Mononuclear cell (primary cell): ENCODE measurements around the gene TUSC2. TPM values are rescaled to one million over a fixed set of nuclear protein-coding genes. Genes with fewer than 3 reads are reported as not detected.
A peak's percentile ranks its signal among the peaks of the same experiment; 100 is the strongest.

ENCODE experiments used
- H3K27me3 ChIP-seq: 2 replicates; pipeline ENCODE4 v1.6.0; 2011; ENCODE audit warnings: low read length, control low read depth; ENCODE audit not compliant: insufficient read depth
- H3K4me1 ChIP-seq: 2 replicates; pipeline ENCODE4 v1.5.1; 2011; ENCODE audit warnings: mild to moderate bottlenecking, low read length, control low read depth; ENCODE audit not compliant: insufficient read depth
- H3K4me3 ChIP-seq: 2 replicates; pipeline ENCODE4 v1.5.1; 2011; ENCODE audit warnings: mild to moderate bottlenecking, low read length, moderate library complexity
- H3K9me3 ChIP-seq: 2 replicates; pipeline ENCODE4 v1.5.1; 2011; ENCODE audit warnings: low read depth, mild to moderate bottlenecking, control low read depth, low read length
- total RNA-seq: library from RNA; depleted of rRNA; stranded (reverse); fragments of >200 nt; gene quantifications from one replicate; pipeline ENCODE4 v1.2.3, GENCODE V29; 2012

Gene TUSC2
- total RNA-seq, 1 donor: 15.3 TPM

DNA sequence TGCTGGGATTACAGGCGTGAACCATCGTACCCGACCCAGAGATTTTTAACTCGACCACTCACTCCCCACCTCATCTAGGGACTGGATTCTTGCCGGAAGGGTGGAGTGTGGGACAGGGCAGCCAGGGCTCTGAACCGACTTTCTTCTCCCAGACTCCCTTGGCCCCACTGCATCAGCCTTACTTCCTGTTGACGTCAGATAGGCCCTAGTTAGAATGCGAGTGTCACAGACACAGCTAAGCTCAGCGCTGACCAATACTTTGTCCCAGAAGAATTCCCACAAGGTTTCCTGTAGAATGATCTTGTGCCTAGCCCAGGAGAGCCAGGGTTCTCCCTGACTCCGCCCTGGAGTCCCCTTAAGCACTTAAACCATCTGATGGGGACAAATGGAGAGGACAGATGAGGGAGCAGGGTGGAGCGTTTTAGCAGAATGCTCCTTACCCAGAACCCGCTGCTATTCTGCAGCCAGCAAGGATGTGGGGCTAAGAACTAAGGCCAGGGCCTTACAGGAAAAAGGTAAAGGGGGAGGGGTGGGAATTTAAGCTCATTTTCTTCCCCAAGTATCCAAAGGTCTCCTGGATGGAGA lies 5.8 kb upstream of the TUSC2 start:
- Histone ChIP-seq H3K9me3 (no peaks in the 10 kb centered on the region), H3K4me1 (peaks cover 52% of the 10 kb centered on the region), H3K27me3 (no peaks in the 10 kb centered on the region), H3K4me3 (no peak overlapping the region)

DNA sequence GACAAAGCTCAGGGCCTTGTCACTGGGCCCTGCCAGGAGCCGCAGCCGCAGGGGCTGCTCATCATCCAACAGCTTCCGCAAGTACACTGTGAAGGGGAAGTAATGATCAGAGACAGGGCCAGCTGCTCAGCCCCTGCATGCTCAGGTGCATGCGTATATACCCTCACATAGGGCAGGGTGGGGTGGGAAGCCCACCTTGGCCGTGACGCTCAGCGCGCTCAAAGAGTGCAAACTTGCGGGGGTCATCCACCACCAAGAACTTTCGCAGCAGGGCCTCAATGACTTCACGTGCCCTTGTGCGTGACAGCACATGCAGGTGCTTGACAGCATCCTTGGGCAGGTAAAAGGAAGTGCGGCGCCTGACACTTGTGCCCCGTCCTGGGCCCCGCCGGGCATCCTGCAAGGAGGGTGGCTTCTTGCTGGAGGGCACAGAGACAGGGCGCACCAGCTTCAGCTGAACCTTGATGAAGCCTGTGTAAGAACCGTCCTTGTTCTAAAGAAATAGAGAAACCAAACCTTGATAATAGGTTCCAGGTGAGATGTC lies 3.4 kb upstream of the TUSC2 start:
- peaks cover 58% of the 10 kb centered on the region for H3K4me1 ChIP-seq
- no peaks in the 10 kb centered on the region for H3K9me3 ChIP-seq
- H3K27me3 ChIP-seq: no peaks in the 10 kb centered on the region
- H3K4me3 ChIP-seq: no peak overlapping the region

DNA sequence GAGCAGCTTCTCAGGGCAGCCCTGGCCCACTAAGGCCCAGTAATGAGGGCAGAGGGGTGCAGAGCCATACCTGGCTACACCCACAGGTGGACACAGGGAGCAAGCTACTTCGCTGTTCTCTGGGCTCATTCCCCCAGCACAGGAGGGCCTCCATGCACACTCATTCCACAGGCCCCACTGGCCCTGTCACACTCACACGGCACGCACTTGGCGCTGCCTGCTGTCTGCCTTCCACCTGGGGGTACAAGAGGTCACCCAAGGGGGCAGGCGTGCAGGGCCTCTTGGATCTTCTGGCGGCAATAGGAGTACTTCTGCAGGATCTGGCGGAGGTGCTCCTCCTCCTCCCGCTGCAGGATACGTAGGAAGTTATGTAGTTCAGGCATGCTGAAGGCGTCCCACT lies 2.3 kb upstream of the TUSC2 start:
- Histone ChIP-seq H3K27me3 (no peaks in the 10 kb centered on the region), H3K4me1 (peaks cover 58% of the 10 kb centered on the region), H3K4me3 (no peak overlapping the region), H3K9me3 (no peaks in the 10 kb centered on the region)

DNA sequence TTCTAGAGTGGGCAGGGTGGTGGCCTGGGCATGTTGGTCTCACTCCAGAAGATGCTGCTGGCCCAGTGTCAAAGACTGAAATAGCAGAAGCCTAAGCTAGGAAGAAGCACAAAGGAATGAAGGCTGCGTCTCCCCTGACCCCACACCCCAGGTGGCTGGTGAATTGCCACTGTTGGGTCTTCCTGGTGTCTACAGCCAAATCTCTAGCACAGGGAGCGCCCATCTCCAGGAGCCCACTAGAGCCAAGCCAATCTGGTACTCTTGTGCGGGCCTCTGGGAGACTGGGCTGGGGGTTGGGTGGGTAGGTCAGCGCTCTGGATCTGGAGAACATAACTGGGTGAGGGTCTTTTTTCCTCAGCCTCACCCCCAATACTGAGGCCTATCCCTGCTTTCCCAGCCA lies 894 bp downstream of the TUSC2 start:
- H3K4me1 ChIP-seq: peaks cover 64% of the 10 kb centered on the region
- H3K4me3 ChIP-seq: peak overlapping the region; percentile 78
- H3K9me3 ChIP-seq: no peaks in the 10 kb centered on the region
- H3K27me3 ChIP-seq: no peaks in the 10 kb centered on the region

DNA sequence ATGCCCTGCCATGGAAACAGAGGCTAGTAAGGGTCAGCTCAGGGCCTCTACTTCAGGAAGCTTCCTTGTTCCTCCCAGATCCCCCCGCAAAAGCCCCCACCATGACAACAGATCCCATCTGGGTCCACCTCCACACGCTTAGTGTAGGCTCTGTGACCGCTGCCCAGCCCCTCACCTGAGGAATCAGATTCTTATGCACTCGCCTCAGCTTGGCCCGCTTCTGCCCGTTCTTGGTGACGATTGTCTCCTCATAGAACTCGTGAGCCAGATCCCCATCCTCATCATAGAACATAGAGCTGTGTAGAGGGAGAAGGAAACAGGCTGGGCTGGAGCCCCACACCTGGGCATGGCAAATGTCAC lies 1.9 kb downstream of the TUSC2 start:
- Histone ChIP-seq H3K27me3 (no peaks in the 10 kb centered on the region), H3K9me3 (no peaks in the 10 kb centered on the region), H3K4me1 (peaks cover 69% of the 10 kb centered on the region), H3K4me3 (no peak overlapping the region)

DNA sequence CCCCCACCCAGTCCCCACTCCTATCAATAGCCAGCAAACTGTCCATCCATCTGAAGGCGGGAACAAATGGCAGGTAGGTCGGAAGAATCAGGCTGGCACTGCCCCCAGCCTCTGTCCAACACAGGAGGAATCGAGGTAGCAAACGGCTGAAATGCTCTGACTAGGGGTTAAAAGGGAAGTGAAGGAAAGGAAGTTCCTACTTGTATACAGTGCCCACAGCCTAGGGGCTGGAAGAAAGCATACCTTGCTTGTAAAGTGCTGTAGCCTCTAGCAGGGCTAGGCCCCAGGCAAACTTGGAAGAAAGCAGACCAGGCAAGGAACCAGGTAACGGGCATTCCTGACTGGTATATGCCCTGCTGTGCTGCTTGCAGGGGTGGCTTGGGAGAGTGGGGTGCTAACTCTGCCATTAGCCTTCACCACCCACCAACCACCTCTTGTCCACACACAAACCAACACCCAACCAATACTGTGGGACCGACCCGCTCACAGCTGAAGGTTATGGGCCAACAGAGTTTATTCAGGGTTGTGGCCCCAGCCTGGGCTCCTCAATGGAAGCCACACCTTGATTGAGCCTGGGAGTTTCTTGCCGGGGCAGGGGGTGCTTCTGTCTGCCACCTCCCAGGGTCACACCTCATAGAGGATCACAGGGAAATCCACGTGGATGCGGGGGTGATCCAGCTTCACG lies 2.4 kb downstream of the TUSC2 start:
- peaks cover 72% of the 10 kb centered on the region for H3K4me1 ChIP-seq
- H3K9me3 ChIP-seq: no peaks in the 10 kb centered on the region
- H3K27me3 ChIP-seq: no peaks in the 10 kb centered on the region
- no peak overlapping the region for H3K4me3 ChIP-seq

DNA sequence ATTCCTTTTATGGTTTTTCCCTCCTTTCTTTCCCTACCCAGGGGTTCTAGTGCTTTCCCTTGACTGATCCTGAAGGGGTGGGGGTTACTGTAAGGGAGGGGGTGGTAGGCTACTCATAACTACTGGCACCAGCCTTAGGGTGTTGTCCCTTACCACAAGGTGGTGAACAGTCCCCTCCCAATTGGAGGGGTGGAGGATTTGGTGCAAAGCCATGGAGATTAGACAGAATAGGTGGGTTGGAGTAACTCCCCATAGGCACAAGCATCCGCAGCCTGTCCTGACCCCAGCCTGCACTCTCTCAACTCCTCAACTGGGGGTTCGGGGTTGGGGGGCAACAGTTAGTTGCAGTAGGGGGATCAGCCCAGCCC lies 2.9 kb downstream of the TUSC2 start:
- Histone ChIP-seq H3K4me1 (peaks cover 78% of the 10 kb centered on the region), H3K9me3 (no peaks in the 10 kb centered on the region), H3K4me3 (no peak overlapping the region), H3K27me3 (no peaks in the 10 kb centered on the region)

DNA sequence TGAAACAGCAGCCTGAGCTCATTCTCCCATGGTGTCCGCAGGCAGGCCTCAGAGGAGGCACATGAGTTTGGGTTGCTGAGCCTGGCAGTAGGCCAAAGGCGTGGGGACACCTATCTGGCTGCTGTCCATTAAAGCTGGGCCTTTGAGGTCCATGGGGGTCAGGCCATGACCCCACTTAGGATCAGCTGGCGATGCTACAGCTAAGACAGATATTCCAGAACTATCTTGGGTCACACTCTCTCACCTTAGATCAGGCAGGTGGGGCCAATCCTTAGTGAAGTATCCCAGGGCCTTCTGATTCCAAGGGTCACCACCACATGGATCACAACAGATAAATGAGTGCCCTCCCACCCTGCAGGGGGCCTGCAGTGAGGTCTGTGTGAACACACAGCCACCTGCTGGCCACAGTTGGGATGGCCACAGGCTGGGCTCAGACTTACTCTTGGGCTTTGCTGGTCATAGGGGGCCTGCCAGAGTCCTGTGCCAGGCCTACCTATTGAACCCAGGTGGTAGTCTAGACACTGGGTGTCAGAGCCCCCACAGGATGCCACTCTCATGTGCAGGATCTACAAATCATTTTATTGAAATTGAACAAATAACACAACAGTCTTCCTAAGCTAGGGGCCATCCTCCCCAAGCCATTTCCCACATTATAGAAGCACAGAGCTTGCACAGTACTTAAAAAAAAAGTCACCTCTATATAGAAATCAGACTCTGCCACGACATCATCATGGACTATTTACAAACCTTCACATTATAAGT lies 3.5 kb downstream of the TUSC2 start:
- Histone ChIP-seq H3K27me3 (no peaks in the 10 kb centered on the region), H3K9me3 (no peaks in the 10 kb centered on the region), H3K4me3 (no peak overlapping the region), H3K4me1 (peaks cover 84% of the 10 kb centered on the region)

DNA sequence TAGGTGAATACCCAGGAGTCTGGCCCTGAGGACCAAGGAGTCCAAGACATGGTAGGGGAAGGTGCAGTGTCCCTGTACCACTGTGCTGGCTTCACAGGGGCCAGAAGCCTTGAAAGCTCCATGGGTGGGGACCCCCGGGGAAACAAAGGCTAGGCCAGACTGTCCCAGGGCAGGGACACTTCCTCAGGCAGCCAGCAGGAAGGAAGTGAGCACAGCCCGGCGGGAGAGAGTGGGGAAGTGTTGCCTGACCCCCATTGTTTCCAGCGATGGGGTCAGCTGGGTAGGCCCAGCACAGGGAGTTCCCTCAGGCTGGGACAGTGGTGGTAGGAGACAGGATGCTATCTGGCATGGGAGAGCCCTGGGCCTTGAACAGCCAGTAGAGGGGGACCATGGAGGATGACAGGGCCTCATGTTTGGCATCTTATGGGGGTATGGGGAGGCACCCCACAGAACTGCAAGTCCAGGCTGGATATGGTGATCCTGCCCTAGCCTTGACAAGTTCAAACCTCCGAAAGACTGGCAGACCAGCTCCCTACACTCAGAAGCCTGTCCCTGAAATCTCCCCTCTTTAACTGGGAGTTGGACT lies 4.3 kb downstream of the TUSC2 start:
- H3K9me3 ChIP-seq: no peaks in the 10 kb centered on the region
- no peak overlapping the region for H3K4me3 ChIP-seq
- peaks cover 90% of the 10 kb centered on the region for H3K4me1 ChIP-seq

DNA sequence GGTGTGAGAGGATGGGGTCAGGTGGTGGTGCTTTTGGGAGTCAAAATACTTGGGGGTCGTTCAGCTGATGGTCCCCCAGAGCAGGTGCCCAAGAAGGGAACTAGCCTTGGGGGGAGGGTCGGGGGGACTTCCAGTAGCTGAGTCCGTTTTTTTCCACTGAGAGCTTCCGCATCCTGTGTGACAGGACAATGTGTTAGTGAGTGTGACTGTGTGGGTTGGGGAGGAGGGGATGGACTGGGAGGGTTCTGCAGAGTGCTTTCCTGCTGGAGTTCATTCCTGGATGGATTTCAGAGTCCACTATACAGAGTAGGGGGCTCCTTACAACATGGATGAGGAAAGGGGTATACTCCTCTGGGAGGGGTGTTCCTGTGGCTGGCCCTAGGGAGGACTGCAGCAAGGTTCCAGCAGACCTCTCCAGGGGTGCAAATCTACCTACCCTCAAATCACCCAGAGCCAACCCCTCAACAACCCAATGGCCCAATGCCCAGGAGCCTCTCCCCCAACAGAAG lies 4.9 kb downstream of the TUSC2 start:
- Histone ChIP-seq H3K4me1 (peaks cover 90% of the 10 kb centered on the region), H3K9me3 (no peaks in the 10 kb centered on the region), H3K27me3 (no peaks in the 10 kb centered on the region), H3K4me3 (no peak overlapping the region)

More for the DNA sequence above, 4.3 kb downstream of the TUSC2 start:
- no peaks in the 10 kb centered on the region for H3K27me3 ChIP-seq

DNA sequence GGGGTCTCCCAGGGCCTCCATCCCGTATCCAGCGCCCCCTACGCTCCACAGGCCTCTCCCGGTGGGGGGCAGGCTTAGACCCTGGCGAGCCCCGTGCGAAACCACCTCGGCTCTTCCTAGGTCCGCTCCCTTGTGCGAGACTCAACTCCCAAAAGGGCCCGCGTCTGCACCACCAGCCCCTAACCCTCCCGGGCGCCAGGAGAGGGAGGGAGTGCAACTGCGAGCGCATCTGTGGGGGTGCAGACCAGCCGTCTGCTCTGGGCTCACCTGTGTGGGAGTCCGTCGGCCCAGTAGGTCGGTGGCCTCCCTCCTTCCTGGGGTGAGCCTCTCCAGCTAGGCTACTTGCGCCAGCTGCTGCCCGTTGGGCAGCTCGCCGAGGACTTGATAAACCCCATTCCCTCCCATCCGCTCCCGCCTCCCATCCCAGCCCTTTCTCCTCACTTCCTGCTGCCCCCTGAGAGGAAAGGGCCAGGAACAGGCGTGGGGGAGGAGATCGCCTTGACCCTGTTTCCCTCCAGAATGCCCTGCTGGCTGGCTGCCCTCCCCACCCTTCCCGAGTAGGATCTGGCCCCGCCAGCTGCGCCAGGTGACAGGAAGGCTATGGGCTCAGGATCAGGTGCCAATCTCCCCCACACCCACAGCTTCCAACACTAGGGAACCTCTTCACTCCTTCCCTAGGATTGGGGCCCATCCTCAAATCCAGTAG lies 5.5 kb downstream of the TUSC2 start, which contains the start of gene HYAL2:
HYAL2 (minus strand) TSS at position 360 of the 706 bp plus-strand sequence. CDS start 2,256 bp downstream, outside the sequence.
- H3K4me1 ChIP-seq: peaks cover 91% of the 10 kb centered on the region
- no peaks in the 10 kb centered on the region for H3K9me3 ChIP-seq

DNA sequence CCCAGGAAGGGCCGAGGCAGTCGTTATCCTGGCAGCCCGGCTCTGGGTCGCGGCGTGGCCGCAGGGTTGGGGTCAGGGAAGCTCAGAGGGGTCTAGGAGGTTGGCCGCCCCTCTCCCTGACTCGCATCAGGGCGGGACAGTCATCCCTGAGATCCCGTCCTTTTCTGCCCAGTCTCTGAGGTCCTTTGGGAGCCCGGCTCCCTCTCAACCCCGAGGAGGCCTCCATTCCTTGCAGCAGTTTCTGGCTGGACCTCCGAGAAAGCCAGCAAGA lies 6.0 kb downstream of the TUSC2 start:
- Histone ChIP-seq H3K4me3 (peak overlapping the region; percentile 73), H3K4me1 (peaks cover 91% of the 10 kb centered on the region), H3K27me3 (no peaks in the 10 kb centered on the region), H3K9me3 (no peaks in the 10 kb centered on the region)

More for the DNA sequence above, 5.5 kb downstream of the TUSC2 start, which contains the start of gene HYAL2:
- H3K27me3 ChIP-seq: no peaks in the 10 kb centered on the region
- H3K4me3 ChIP-seq: peak within 1 kb of the TSS; percentile 73

DNA sequence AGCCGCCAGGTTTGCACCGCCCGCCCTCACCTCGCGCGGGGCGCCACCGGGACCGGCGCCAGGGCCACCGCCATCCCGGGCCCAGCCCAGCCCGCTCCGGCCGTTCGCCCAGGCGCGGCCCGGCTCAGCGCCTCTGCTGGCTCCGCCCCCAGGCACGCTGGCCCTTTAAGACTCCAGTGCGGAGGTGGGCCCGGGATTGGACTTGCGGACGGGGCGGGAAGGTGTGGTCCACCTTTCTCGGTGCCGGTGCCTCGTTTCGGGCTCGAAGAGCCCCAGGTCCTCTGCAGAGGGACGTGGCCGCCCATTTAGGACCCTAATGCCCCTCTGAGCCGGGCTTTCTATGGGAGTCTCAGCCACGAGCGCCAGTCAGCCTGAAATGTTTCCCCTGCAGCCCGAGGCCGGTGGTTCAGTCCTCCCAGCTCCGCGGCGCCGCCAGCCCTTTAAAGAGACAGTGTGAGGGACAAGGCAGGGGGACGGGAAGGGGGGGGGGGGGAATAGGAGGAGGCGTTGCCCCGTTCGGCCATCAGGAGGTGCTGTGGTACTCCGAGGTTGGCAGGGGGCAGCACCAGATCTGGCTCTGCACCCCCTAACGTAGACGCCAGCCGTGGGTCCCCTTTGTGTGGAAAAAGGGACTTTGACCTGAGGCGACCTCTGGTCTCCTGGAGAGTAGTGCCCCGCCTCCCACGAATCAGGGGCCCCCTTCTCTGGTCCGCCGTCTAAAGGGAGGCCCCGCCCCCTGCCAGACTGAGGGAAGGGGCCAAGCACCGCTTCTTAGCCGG lies 6.5 kb downstream of the TUSC2 start:
- Histone ChIP-seq H3K9me3 (no peaks in the 10 kb centered on the region), H3K27me3 (no peaks in the 10 kb centered on the region), H3K4me3 (peak overlapping the region; percentile 73), H3K4me1 (peaks cover 91% of the 10 kb centered on the region)

DNA sequence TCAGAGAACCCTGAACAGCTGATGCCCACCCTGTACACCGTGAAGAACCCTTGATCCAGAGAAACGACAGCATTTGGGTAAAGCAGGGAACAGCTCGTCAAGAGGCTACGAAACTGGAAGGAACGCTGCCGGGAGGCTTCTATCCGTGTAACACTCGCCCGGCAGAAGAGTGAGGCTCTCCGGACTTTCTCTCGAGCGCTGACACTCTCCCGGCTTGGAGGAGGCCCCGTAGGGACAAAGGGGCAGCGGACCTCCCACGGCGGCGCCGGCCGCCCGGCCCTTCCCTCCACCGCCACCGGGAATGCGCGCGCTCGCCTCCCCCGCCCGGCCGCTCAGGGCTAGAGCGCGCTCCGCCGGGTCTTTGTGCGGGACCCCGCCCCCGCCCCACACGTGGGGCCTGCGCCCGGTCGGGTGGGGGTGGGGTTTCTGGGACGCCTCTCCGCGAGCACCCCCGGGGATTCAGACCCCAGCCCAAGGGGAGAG lies 7.1 kb downstream of the TUSC2 start:
- peak overlapping the region; percentile 73 for H3K4me3 ChIP-seq
- peaks cover 87% of the 10 kb centered on the region for H3K4me1 ChIP-seq
- H3K9me3 ChIP-seq: no peaks in the 10 kb centered on the region
- H3K27me3 ChIP-seq: no peaks in the 10 kb centered on the region
